ENCODE results near the gene CCL18.
"Not testable (repeated sequence)": the region's sequence is repeated elsewhere in the genome, so short reads cannot be mapped to it uniquely, and the experiment has no call there.

Gene CCL18, protein sequence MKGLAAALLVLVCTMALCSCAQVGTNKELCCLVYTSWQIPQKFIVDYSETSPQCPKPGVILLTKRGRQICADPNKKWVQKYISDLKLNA

GRCh38 chr17:36063786-36064541 is at the start of gene CCL18:
Gene CCL18, plus strand, starts transcription at chr17:36064272. Its CDS starts 71 bp downstream, at chr17:36064343.
- Histone ChIP-seq H3K9ac (ENCODE audit: low read length) (no peak within 1 kb of the TSS), H3K27me3 (ENCODE audit: control insufficient read depth, insufficient read depth, low read length) (no peaks in the 10 kb centered on the region), H3K36me3 (ENCODE audit: control insufficient read depth, low read depth, low read length) (no peaks in the 10 kb centered on the region), H3K27ac (ENCODE audit: low read length) (no peak within 1 kb of the TSS), H3K4me1 (ENCODE audit: control insufficient read depth, low read depth, low read length) (no peaks in the 10 kb centered on the region), H3K9me3 (ENCODE audit: control insufficient read depth, low read depth, low read length) (no peaks in the 10 kb centered on the region), H3K4me3 (ENCODE audit: low read length) (no peak within 1 kb of the TSS)

DNA sequence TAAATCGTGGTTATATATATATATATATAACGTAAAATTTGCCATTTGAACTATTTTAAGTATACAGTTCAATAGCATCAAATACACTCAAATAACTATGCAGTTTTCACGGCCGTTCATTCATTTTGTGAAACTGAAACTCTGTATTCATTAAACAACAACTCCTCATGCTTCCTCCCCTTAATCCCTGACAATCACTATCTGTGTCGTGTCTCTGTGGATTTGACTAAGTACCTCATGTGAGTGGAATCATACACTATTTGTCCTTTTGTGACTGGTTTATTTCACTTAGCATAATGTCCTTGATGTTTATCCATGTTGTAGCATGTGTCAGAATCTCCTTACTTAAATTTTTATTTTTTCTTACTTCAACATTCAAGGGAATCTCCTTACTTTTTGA is 49.1 kb upstream of the CCL18 start:
- H3K27ac ChIP-seq (ENCODE audit: low read length): no peak overlapping the region
- no peak overlapping the region for H3K4me3 ChIP-seq (ENCODE audit: low read length)
- H3K27me3 ChIP-seq (ENCODE audit: control insufficient read depth, insufficient read depth, low read length): no peaks in the 10 kb centered on the region
- no peak overlapping the region for H3K9ac ChIP-seq (ENCODE audit: low read length)
- H3K4me1 ChIP-seq (ENCODE audit: control insufficient read depth, low read depth, low read length): no peaks in the 10 kb centered on the region
- H3K9me3 ChIP-seq (ENCODE audit: control insufficient read depth, low read depth, low read length): no peaks in the 10 kb centered on the region
- no peaks in the 10 kb centered on the region for H3K36me3 ChIP-seq (ENCODE audit: control insufficient read depth, low read depth, low read length)

- not testable (repeated sequence) for H3K4me1 ChIP-seq (ENCODE audit: control insufficient read depth, low read depth, low read length); H3K9me3 ChIP-seq (ENCODE audit: control insufficient read depth, low read depth, low read length); H3K4me3 ChIP-seq (ENCODE audit: low read length); H3K27ac ChIP-seq (ENCODE audit: low read length); H3K27me3 ChIP-seq (ENCODE audit: control insufficient read depth, insufficient read depth, low read length); H3K36me3 ChIP-seq (ENCODE audit: control insufficient read depth, low read depth, low read length); H3K9ac ChIP-seq (ENCODE audit: low read length)
Measured at GRCh38 chr17:36015895-36016294, 48.2 kb upstream of the CCL18 start.

- H3K27ac ChIP-seq (ENCODE audit: low read length): no peak overlapping the region
Measured at GRCh38 chr17:36016555-36016954, 47.5 kb upstream of the CCL18 start.

DNA sequence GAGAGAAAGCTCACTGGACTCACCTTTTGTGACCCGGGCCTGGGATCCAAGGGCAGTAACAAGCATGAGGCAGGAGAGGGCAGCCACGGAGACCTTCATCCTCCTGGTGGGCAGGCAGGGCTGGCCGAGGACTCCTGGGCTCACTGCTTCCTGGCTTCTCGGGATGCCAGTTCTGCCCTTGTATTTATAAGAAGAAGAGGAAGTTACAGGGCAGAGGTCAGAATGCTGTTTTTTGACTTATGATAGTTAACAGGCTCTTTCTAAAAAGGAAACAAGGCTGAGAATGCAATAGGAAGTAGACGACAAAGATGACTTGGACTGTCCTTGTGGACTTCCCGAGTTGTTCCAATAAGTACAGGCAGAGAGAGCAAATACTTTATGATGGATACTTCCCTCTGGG is 46.3 kb upstream of the CCL18 start, which contains the start of gene CCL23:
CCL23 (minus strand) TSS at position 174 of the 400 bp plus-strand sequence; CDS start at position 99, 75 bp downstream.
- Histone ChIP-seq H3K9me3 (ENCODE audit: control insufficient read depth, low read depth, low read length) (no peaks in the 10 kb centered on the region), H3K27me3 (ENCODE audit: control insufficient read depth, insufficient read depth, low read length) (no peaks in the 10 kb centered on the region), H3K4me1 (ENCODE audit: control insufficient read depth, low read depth, low read length) (no peaks in the 10 kb centered on the region), H3K9ac (ENCODE audit: low read length) (no peak within 1 kb of the TSS), H3K27ac (ENCODE audit: low read length) (no peak within 1 kb of the TSS), H3K36me3 (ENCODE audit: control insufficient read depth, low read depth, low read length) (no peaks in the 10 kb centered on the region), H3K4me3 (ENCODE audit: low read length) (no peak within 1 kb of the TSS)

More at GRCh38 chr17:36016555-36016954, 47.5 kb upstream of the CCL18 start:
- H3K9me3 ChIP-seq (ENCODE audit: control insufficient read depth, low read depth, low read length): no peaks in the 10 kb centered on the region
- H3K4me3 ChIP-seq (ENCODE audit: low read length): no peak overlapping the region
- no peaks in the 10 kb centered on the region for H3K36me3 ChIP-seq (ENCODE audit: control insufficient read depth, low read depth, low read length)
- H3K27me3 ChIP-seq (ENCODE audit: control insufficient read depth, insufficient read depth, low read length): no peaks in the 10 kb centered on the region
- no peaks in the 10 kb centered on the region for H3K4me1 ChIP-seq (ENCODE audit: control insufficient read depth, low read depth, low read length)
- no peak overlapping the region for H3K9ac ChIP-seq (ENCODE audit: low read length)

- no peak overlapping the region for H3K9ac ChIP-seq (ENCODE audit: low read length)
- no peaks in the 10 kb centered on the region for H3K27me3 ChIP-seq (ENCODE audit: control insufficient read depth, insufficient read depth, low read length)
- no peaks in the 10 kb centered on the region for H3K36me3 ChIP-seq (ENCODE audit: control insufficient read depth, low read depth, low read length)
- H3K4me3 ChIP-seq (ENCODE audit: low read length): no peak overlapping the region
- no peaks in the 10 kb centered on the region for H3K9me3 ChIP-seq (ENCODE audit: control insufficient read depth, low read depth, low read length)
- no peaks in the 10 kb centered on the region for H3K4me1 ChIP-seq (ENCODE audit: control insufficient read depth, low read depth, low read length)
- H3K27ac ChIP-seq (ENCODE audit: low read length): no peak overlapping the region
Measured at GRCh38 chr17:36019423-36019822, 44.6 kb upstream of the CCL18 start.

DNA sequence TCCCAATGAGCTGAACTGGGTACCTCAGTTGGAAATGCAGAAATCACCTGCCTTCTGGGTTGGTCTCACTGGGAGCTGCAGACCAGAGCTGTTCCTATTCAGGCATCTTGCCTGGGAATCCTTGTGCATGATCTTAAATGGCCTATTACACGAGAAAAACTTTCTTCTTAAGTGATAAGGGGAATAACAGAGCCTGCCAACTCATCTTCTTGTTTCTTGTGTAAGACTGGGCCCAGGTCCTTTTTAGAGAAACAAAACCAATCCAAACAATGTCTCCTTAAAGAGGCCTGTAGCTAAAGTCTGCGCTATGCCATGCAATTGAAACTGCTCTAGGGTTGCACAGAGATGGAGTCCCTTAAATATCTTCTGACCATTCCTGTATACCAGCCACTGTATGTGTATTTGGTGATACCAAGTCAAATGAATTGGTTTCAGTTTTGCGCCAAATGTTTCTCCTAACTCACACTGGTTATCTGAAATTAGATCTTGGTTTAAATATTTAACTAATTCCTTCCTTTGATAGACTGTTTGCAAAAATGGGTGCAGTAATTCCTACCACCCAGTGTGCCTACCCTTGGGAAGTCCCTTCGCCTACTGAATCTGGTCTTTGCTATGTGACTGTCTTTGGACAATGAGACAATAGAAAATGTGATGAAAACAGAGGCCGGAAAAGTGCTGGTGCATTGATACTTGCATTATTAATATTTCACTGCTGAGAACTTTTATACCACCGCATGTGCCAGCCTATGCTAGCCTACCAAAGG is 39.8 kb upstream of the CCL18 start:
- Histone ChIP-seq H3K4me1 (ENCODE audit: control insufficient read depth, low read depth, low read length) (no peaks in the 10 kb centered on the region), H3K36me3 (ENCODE audit: control insufficient read depth, low read depth, low read length) (no peaks in the 10 kb centered on the region), H3K4me3 (ENCODE audit: low read length) (no peak overlapping the region), H3K9ac (ENCODE audit: low read length) (no peak overlapping the region), H3K27me3 (ENCODE audit: control insufficient read depth, insufficient read depth, low read length) (no peaks in the 10 kb centered on the region), H3K9me3 (ENCODE audit: control insufficient read depth, low read depth, low read length) (no peaks in the 10 kb centered on the region), H3K27ac (ENCODE audit: low read length) (no peak overlapping the region)

DNA sequence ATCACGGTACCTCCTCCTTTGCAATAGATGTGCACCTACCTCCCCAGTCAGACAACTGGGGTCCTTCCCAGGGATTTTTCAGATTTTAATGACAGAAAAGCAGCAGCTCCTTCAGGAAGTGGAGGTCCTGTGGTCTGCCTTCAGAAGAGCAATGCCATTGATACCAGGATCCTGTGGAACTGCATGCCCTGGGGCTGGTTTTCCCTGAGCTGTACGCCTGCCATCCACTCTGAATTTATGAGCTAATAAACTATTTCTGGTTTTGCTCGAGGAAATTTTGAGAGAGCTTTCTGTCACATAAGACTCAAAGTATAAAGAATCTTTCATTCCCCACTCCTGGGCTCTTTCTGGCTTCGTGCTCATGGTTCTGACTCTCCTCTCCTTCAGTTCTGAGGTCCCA is 36.3 kb upstream of the CCL18 start:
- no peak overlapping the region for H3K27ac ChIP-seq (ENCODE audit: low read length)

GRCh38 chr17:36030956-36031355 is 33.1 kb upstream of the CCL18 start:
- no peaks in the 10 kb centered on the region for H3K36me3 ChIP-seq (ENCODE audit: control insufficient read depth, low read depth, low read length)
- H3K9me3 ChIP-seq (ENCODE audit: control insufficient read depth, low read depth, low read length): no peaks in the 10 kb centered on the region
- no peak overlapping the region for H3K27ac ChIP-seq (ENCODE audit: low read length)
- no peak overlapping the region for H3K9ac ChIP-seq (ENCODE audit: low read length)
- no peak overlapping the region for H3K4me3 ChIP-seq (ENCODE audit: low read length)
- no peaks in the 10 kb centered on the region for H3K27me3 ChIP-seq (ENCODE audit: control insufficient read depth, insufficient read depth, low read length)
- H3K4me1 ChIP-seq (ENCODE audit: control insufficient read depth, low read depth, low read length): no peaks in the 10 kb centered on the region

More for the DNA sequence above, 36.3 kb upstream of the CCL18 start:
- no peaks in the 10 kb centered on the region for H3K27me3 ChIP-seq (ENCODE audit: control insufficient read depth, insufficient read depth, low read length)
- H3K4me3 ChIP-seq (ENCODE audit: low read length): no peak overlapping the region
- no peaks in the 10 kb centered on the region for H3K4me1 ChIP-seq (ENCODE audit: control insufficient read depth, low read depth, low read length)
- H3K9ac ChIP-seq (ENCODE audit: low read length): no peak overlapping the region
- no peaks in the 10 kb centered on the region for H3K36me3 ChIP-seq (ENCODE audit: control insufficient read depth, low read depth, low read length)
- H3K9me3 ChIP-seq (ENCODE audit: control insufficient read depth, low read depth, low read length): no peaks in the 10 kb centered on the region

GRCh38 chr17:36034127-36034526 is 29.9 kb upstream of the CCL18 start:
- Histone ChIP-seq H3K27me3 (ENCODE audit: control insufficient read depth, insufficient read depth, low read length) (no peaks in the 10 kb centered on the region), H3K4me1 (ENCODE audit: control insufficient read depth, low read depth, low read length) (no peaks in the 10 kb centered on the region), H3K27ac (ENCODE audit: low read length) (no peak overlapping the region), H3K36me3 (ENCODE audit: control insufficient read depth, low read depth, low read length) (no peaks in the 10 kb centered on the region), H3K4me3 (ENCODE audit: low read length) (no peak overlapping the region), H3K9me3 (ENCODE audit: control insufficient read depth, low read depth, low read length) (no peaks in the 10 kb centered on the region), H3K9ac (ENCODE audit: low read length) (no peak overlapping the region)

- Histone ChIP-seq H3K36me3 (ENCODE audit: control insufficient read depth, low read depth, low read length) (no peaks in the 10 kb centered on the region), H3K9ac (ENCODE audit: low read length) (no peak overlapping the region), H3K4me3 (ENCODE audit: low read length) (no peak overlapping the region), H3K27ac (ENCODE audit: low read length) (no peak overlapping the region), H3K27me3 (ENCODE audit: control insufficient read depth, insufficient read depth, low read length) (no peaks in the 10 kb centered on the region), H3K9me3 (ENCODE audit: control insufficient read depth, low read depth, low read length) (no peaks in the 10 kb centered on the region), H3K4me1 (ENCODE audit: control insufficient read depth, low read depth, low read length) (no peaks in the 10 kb centered on the region)
Measured at GRCh38 chr17:36036235-36036634, 27.8 kb upstream of the CCL18 start.
